GM19238 (cell line): ENCODE data around the gene BDH1.

Experiments used
- DNase-seq: peaks from one replicate; pipeline ENCODE4 v3.0.0; 2011; ENCODE audit warnings: low spot score; ENCODE audit not compliant: insufficient read length

The BDH1 gene

DNA sequence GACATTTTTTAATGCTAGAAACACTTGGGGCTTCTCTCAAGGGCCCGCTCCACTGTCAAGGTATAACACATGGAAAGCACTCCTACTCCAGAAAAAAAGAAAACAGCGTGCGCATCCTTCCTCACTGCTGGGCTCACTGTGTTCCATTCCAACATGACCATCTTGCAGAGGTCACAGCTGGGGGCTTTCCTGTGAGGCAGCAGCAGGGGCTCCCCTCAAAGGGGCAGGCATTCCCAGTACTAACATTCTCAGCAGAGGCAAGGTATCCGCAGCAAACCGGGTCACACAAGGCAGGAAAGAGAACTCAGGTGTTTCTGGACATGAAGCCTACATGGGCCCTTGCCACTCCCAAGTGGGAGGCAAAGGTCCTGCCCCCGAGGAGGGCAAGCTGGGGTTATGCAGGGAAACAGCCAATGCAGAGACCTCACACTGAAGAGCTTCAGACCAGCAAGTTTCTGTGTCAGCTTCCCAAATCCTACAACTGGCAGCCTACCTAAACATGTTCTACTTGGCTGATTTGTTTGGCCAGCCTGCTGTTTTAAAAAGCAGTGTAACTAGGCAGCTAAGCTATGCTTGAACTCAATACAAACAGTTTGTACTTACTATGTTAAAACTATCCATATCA is 6.4 kb downstream of the BDH1 start:
- DNase-seq: no peak

DNA sequence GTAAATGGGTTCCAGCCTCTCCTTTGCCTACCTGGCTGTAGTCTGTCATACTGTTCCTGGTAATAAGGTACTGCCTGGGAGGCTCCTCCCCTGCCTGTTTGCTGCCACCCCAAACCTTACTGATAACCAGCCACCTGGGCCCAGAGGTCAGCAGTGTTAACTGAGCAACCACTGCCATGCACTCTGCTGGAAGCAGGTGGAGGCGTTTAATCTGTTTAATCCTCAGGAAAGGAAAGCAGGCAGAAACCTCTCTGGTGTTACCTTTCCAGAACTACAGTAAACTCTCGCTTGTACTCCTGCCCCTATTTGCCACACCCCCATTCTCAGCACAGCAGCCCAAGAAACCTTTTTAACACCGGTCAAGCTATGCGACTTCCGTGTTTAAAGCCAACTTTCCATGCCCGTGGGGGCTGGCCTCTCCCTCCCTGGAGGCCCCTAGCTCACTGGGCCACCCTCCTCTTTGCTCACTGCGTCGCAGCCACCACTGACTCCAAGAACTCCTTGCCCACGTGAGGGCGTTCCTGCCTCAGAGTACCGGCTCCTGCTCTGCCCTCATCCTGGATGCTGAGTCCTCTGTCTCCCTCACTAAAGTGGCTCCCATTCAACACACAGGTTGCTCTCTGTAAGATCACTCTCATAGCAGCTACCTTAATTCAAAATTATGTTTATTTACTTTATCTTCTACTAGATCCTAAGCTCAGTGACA is 8.3 kb downstream of the BDH1 start:
- no peak for DNase-seq

DNA sequence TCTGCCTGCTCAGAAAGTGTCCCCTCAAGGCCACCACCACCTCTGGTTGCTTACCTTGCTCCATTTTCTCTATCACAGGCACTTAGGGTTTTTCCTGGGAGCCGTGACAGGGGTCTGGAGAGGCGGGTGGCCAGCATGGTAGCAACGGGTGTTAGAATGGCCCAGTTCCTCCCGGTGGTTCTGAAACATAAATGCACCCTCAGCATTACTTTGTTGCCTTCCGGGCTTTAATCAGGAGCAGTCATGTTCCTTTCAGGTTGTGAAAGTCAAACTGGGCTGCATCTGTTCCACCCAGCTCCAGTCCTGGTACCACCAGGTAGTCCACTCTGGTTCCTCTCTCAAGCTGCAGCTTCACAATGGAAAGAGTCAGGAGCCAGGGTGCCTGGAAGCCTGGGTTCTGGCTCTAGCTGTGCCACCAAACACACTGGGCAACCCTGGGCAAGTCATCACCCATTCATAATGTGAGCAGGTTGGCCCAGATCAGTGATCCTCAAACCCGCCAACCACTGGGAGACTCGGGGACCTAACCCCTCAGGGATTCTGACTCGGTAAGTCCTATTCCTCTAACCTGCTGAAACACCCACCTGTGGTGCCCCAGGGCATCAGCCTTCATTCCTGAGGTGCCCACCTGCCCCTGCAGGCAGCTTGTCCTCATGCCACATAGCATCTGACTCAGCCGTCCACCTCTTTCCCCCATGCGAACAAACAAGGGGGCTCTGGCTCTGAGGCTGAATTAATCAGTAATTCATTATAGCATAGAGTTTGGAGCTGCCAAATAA is 9.3 kb downstream of the BDH1 start:
- no peak for DNase-seq

DNA sequence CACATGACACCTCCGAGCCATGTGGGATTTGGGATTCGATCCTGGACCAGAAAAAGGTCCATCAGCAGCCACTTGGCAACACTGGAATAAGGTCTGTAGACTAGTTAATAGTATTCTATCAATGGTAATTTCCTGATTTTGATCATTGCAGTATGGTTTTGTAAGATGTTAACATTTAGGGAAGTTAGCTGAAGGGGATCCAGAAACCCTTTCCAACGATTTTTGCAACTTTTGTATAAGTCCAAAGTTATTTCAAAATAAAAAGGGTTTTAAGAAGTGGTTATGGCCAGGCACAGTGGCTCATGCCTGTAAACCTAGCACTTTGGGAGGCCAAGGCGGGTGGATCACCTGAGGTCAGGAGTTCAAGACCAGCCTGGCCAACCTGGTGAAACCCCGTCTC is 10.2 kb downstream of the BDH1 start:
- DNase-seq: no peak

DNA sequence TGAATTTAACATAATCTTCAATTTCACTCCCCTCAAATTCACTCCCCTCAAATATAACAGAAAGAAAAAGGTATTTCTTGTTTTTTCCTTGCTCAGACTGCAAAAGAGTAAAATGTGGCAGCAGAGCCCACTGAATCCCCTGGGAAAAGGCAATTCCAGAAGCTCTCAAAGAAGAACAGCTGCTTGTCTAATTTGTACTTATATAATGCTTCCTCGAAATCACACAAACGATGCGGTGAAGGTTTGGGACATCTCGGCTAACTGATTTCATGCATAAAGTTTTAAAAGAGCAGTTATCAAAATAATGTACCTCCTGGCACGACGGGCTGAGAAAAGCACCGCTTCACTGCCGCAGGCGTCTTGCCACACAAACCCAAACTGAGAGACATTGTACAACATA is 10.7 kb downstream of the BDH1 start:
- no peak for DNase-seq

DNA sequence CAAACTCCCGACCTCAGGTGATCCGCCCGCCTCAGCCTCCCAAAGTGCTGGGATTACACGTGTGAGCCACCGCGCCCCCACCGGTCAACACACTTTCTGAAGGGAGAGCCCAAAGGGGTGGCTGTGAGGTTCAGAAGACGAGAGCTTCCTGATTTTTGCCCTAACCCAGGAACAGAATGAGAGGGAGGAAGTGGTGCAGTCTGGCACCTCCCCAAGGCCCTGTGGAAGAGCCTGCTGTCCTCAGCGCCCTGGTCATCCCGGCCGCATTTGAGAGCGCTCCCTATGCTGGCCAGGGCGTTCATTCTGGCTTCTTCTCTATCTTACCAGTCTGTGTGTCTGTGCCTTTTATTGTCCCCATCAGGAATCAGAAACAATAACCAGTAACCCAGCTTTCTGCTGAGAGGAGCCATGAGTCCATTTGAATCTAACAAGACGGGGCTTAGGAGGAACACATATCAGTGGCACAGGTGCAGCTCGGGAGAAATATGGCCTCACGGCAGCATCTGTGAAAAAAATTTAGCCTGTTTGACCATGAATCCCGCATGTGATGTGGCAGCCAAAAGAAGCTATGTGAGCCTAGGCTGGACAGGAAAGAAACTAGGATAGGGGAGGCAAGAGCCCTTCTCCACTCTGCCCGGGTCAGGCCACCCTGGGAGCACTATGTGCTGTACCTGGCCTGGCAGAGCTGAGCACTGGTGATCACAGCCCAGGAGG is 12.9 kb downstream of the BDH1 start:
- no peak for DNase-seq

DNA sequence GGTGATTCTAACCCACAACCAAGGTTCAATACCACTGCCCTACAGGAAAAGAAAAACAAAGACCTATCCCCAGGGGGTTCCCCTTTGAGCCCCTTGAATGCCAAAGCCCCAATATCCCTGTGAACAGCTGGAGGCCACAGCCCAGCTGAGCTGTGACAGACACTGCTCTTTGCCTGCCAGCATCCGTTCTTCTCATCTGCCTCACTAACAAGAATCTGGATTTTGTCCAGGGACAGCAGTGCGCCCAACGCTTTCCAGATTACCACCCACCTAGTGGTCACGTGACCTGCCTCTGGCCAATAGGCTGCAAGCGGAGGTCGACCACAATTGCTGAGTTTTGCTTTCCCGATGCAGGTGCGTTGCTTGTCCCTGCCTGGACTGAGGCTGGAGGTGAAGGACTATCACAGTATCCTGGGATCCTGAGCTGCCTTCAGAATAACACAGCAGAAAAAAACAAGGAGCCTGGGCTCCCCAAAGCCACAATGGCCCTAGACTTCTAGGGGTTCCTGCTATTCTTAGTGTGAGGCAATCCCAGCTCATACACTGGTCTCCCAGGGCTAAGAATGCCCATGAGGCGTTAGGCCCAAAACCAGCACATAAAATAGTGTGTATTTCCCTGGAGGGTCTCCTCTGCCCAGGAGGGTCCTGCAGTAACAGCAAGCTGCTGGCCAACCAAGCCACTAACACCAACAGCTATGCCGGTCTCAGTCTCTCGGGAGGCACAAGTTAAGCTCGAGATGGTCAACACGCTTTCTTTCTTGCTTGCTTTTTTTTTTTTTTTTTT is 13.8 kb downstream of the BDH1 start:
- DNase-seq: no peak

DNA sequence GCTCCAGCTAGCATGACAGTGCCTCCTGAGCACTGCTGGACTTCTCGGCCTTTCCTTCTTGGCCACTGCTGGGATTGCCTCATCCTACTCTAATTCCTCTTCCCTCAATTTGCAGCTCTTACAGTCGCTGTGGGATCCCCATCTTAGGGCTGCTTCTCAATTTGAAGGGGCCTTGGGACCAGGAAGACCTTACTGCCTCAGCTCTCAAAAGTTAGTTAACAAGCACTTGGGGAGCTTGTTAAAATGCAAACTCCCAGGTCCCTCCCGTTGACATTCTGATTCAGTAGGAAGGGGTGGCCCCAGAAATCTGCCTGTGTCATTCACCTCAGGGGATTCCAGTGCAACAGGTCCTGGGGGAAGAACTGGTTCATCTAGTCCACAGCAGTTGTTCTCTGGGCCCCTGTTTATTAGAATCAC is 14.8 kb downstream of the BDH1 start:
- no peak for DNase-seq

DNA sequence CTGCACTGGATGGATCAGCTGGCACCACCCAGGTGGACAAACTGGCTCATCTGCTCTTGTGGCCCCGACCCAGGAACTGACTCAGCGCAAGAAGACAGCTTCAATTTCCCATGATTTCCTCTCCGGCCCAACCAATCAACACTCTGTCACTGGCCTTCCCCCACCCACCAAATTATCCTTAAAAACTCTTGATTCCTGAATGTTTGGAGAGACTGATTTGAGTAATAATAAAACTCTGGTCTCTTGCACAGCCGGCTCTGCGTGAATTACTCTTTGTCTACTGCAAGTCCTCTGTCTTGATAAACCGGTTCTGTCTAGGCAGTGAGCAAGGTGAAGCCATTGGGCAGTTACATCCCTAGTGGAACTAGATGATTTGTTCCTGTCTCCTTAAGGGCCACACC is 16.1 kb downstream of the BDH1 start:
- no peak for DNase-seq

DNA sequence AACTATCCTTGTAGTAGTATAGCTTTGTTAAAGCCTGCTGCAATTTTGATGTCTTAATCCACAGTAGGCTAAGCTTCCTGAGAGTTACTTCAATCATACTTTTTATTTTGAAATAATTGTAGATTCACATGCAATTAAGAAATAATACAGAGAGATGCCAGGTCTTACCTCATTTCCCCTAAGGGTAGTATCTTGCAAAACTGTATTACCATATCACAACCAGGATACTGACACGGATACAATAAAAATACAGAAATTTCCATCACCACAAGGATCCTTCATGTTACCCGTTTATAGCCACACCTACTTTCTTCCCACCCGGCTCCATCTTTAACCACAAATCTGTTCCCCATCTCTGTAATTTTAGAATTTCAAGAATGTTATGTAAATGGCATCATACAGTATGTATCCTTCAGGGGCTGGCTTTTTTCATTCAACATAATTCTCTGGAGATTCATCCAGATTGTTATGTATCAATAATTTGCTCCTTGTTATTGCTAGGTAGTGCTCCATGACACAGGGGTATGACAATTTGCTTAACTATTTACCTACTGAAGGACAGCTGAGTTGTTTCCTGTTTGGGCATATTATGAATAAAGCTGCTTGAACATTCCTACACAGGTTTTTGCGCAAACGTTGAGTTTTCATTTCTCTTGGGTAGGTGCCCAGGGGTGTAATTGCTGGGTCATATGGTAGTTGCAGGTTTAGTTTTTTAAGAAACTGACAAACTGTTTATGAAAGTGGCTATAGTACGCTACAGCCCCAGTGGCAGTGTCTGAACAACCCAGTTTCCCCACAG is 21.6 kb downstream of the BDH1 start:
- no peak for DNase-seq

DNA sequence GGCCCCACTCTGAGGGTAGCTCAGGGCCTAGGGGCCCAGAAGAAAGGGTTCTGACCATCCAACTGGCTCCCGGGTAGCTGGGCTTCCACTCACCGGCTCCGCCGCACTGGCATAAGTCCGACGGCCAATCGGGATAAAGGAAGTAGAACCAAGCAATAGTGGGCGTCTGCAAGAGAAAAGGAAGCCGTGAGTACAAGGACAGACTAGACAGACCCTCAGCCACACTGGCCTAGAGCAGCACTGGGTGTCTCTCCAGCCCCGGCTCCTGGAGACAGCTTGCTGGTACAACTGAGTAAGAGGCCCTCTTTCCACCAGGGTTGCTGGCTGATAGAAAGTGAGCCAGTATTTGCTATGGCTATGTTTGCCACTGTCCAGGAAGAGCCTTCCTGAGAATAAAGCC is 22.4 kb downstream of the BDH1 start:
- no peak for DNase-seq

DNA sequence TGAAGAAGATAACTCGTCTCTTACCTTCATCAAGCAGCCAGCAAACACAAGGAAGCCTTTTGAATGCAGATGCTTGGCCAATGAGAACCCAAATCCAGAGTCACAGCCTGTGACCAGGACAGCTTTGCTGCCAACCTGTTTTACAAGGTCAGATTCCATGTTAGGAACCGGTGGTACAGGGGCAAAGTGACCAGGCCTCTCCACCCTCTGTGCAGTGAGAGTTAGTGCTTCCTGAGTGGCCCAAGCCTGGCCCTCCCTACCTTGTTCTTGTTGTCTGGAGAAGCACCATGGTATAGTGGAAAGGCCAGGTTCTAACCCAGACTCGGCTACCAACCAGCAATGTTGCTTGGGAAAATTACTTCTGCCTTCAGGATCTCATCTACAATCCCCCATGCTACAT is 23.4 kb downstream of the BDH1 start:
- no peak for DNase-seq

DNA sequence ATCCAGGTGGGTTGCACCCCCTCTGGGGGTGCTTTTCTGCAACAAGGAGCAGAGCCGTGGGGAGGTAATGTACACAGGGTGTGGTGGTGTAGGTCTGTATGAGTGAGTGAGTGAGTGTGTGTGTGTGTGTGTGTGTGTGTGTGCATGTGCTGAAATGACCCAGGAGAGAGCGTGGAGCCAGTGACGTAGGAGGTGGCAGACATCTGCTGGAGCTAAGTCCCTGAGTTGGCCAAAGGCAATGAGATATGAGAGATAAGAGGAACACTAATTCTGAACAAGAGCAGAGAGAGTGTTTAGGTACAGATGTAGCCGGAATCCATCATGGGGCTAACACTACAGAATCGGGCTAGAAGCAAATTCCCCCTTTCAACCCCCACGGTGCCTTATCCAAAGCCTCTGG is 27.6 kb downstream of the BDH1 start:
- no peak for DNase-seq

DNA sequence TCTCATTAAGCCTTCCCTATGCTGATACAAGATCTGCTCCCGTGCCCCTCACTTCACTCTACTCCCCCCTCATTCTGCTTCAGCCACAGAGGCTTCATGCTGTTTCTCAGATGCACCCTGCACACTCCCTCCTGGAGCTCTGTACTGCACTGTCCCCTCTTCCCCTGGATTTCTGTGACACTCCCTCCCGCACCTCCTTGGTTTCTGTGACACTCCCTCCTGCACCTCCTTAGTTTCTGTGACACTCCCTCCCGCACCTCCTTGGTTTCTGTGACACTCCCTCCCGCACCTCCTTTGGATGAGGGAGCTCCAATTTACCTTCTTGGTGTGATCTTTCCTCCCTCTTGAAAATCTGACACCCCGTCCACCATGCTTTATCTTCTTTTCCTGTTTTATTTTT is 28.2 kb downstream of the BDH1 start:
- no peak for DNase-seq

DNA sequence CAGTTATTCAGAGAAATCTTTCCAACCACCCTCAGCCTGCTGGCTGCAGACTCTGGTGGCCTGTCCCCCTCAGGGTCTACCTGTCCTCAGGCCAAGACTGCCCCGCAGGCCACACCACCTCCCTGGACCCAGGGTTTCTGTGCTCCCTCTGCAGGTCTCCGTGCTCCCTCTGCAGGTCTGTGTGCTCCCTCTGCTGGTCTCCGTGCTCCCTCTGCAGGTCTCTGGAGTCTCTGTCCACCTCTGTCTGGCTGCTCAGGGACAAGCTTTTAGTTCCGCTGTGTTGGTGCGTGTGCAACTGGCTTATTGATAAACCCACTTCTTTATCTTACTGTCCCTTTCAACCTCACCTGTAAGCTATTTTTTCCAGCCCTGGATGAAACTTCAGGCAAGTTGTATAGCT is 30.1 kb downstream of the BDH1 start:
- DNase-seq: no peak

DNA sequence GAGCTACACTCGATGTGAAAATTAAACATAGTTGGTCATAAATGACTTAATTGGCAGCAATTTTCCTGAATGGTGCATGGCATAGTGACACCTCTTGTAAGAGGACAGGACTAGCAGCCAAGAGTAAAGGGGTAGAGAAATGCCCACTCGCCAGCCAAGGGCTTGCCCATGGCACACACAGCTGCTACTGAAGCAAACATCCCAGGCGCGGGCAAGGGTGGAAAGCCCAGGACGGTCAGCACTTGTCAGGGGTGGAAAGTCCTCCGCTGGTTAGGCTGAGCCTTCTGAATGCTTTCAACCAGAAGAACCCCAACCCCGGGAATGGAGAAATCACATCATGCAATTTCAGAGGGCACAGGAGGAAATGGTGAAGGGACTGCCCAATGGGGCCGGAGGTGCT is 31.6 kb downstream of the BDH1 start:
- no peak for DNase-seq

DNA sequence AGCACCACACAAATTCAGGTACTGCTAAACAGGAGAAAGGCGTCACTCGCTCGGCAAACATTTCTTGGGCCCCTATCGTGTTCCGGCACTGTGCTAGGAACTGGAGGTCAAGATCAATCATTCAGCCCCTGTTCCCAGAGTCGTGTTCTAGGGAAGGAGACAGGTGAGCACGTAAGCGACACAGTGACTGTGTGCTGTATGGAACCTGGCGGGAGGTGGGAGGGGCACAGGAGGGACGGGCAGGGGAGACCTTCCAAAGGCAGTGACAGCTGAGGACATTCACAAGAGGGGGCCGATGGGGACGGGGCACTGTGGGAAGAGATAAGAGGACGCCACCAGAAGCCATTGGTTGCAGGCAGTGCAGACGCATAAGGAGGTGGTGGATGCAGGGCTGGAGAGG is 32.2 kb downstream of the BDH1 start:
- no peak for DNase-seq

DNA sequence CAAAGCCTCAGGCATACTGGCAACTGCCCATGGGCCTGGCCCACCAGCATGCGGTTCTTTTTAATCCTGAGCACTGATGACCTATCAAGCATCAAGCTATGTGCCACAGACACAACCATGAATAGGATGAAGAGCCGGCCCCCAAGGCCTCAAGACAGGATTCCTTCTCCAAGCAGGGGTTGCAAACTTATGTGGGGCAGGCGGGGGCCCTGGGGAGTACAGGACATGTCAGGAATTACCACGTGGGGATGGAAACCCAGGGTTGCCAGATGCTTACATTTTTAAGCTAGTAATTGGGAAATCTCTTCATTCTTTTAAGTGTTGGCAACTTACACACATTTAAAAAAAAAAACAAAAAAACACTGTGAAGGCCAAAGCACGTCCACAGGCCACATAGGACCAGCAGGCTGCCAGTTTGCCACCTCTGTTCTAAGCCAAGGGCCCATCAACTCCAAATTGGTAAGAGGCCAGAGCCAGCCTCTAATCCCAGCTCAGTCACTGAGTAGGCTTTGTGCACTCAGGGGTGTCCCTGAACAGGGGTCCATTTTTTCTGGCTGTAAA is 32.8 kb downstream of the BDH1 start:
- no peak for DNase-seq

DNA sequence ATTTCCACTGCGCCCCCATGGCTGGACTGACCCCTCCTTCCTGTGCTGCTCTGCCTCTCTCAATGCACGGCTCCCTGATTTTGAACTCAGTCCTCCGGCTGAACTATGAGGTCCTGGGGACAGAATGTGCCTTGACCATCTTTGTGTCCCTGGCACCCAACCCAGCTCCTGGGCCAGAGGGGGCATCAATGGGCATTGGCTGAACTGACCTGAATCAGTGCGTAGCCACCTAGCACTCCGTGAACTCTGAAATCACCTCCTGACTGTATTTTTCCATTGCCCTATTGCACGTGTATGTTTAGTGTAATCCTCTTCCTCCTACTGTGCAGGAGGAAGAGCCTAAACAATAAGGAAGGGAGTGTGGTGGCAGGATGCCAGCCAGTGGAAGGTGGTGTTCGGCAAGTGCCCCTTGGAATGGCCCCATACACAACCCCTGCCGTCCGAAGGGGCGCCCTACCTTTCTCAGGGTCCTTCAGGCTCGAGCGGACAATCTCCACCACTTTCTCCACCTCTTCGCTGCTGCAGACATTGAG is 33.5 kb downstream of the BDH1 start:
- DNase-seq: no peak
